PC-3 (cell line): ENCODE results near the gene GRIN3A. TPM values are rescaled to one million over a fixed set of nuclear protein-coding genes. Genes with fewer than 3 reads are reported as not detected.

ENCODE experiments used
- ATAC-seq: fragments of 200-7000 bp; cut with Tn5 transposase; 2 replicates; pipeline ENCODE4 v1.9.1; 2020; ENCODE audit warnings: mild to moderate bottlenecking, moderate library complexity
- BruUV-seq: library from RNA; stranded (reverse); fragments of 400-500 nt; replicated peaks from 2 replicates; lab custom pipeline; 2021; lab: Mats Ljungman, UMichigan
- CTCF ChIA-PET: fragments of 300-600 bp; sonication (Branson Sonifier 250); formaldehyde crosslinking; loops from one replicate; lab custom pipeline; 2022; ENCODE audit warnings: antibody characterized with exemption; lab: Charles Lee
- POLR2A ChIA-PET: fragments of 300-600 bp; sonication (Branson Sonifier 250); formaldehyde crosslinking; loops from one replicate; lab custom pipeline; 2022; ENCODE audit warnings: antibody characterized with exemption; ENCODE audit not compliant: unreplicated experiment; lab: Charles Lee
- DNase-seq: peaks from one replicate; pipeline ENCODE4 v3.0.0-alpha.2; 2015
- H2AFZ ChIP-seq: fragments of 300-600 bp; sonication (generic); 2 replicates; pipeline ENCODE4 v1.6.0; 2016; ENCODE audit warnings: antibody characterized with exemption, low read length
- H3F3A ChIP-seq: fragments of 300-600 bp; sonication (generic); one replicate; pipeline ENCODE4 v1.6.0; 2017; ENCODE audit warnings: antibody characterized with exemption, low read length, control low read depth, mild to moderate bottlenecking; ENCODE audit not compliant: unreplicated experiment
- H3K27ac ChIP-seq: fragments of 300-600 bp; sonication (generic); 2 replicates; pipeline ENCODE4 v1.5.1; 2016; ENCODE audit warnings: mild to moderate bottlenecking, low read length
- H3K27me3 ChIP-seq: fragments of 300-600 bp; sonication (generic); 2 replicates; pipeline ENCODE4 v1.6.1; 2016; ENCODE audit warnings: low read length, mixed read lengths
- H3K36me3 ChIP-seq: fragments of 300-600 bp; sonication (generic); 2 replicates; pipeline ENCODE4 v1.6.1; 2016; ENCODE audit warnings: low read depth, mixed run types, low read length, mixed read lengths
- H3K4me1 ChIP-seq: fragments of 300-600 bp; sonication (generic); 2 replicates; pipeline ENCODE4 v1.5.1; 2016; ENCODE audit warnings: low read length; ENCODE audit not compliant: insufficient read depth
- H3K4me2 ChIP-seq: fragments of 300-600 bp; sonication (generic); 2 replicates; pipeline ENCODE4 v1.6.0; 2016; ENCODE audit warnings: low read length
- H3K4me3 ChIP-seq: fragments of 300-600 bp; sonication (generic); 2 replicates; pipeline ENCODE4 v1.5.1; 2016; ENCODE audit warnings: mild to moderate bottlenecking, low read length, mixed read lengths
- H3K79me2 ChIP-seq: fragments of 300-600 bp; sonication (generic); 2 replicates; pipeline ENCODE4 v1.6.1; 2017; ENCODE audit warnings: low read length, mixed read lengths
- H3K9ac ChIP-seq: fragments of 300-600 bp; sonication (generic); 2 replicates; pipeline ENCODE4 v1.6.0; 2016; ENCODE audit warnings: mild to moderate bottlenecking, low read length
- H3K9me2 ChIP-seq: fragments of 300-600 bp; sonication (generic); replicated peaks from 2 replicates; pipeline ENCODE4 v1.6.1; 2016; ENCODE audit warnings: mixed run types, low read length, mixed read lengths
- H3K9me3 ChIP-seq: fragments of 300-600 bp; sonication (generic); 2 replicates; pipeline ENCODE4 v1.6.1; 2016; ENCODE audit warnings: low read length, mixed read lengths
- H4K20me1 ChIP-seq: fragments of 300-600 bp; sonication (generic); 2 replicates; pipeline ENCODE4 v1.6.1; 2016; ENCODE audit warnings: low read length, mixed read lengths
- CTCF ChIP-seq: fragments of 300-600 bp; sonication (generic); conservative IDR thresholded peaks from 2 replicates; pipeline ENCODE4 v1.5.1; 2017; ENCODE audit warnings: antibody characterized with exemption, low read depth, mild to moderate bottlenecking, low read length
- EZH2 ChIP-seq: fragments of 300-600 bp; sonication (generic); IDR thresholded peaks from one replicate; pipeline ENCODE4 v1.6.1; 2017; ENCODE audit warnings: antibody characterized with exemption, mild to moderate bottlenecking, low read length; ENCODE audit not compliant: unreplicated experiment
- EZH2phosphoT487 ChIP-seq: fragments of 300-600 bp; sonication (generic); IDR thresholded peaks from 2 replicates; pipeline ENCODE4 v1.6.1; 2018; ENCODE audit warnings: mild to moderate bottlenecking, antibody characterized with exemption, low read length, borderline replicate concordance
- intact Hi-C: fragments of 100-400 bp; cut with micrococcal nuclease; formaldehyde crosslinking; loops from 2 replicates; pipeline ENCODE4 v1.9.0; 2023
- total RNA-seq: library from RNA; depleted of rRNA; stranded (reverse); fragments of >200 nt; gene quantifications from 2 replicates; pipeline ENCODE4 v1.2.3, GENCODE V29; 2014

The GRIN3A gene
- total RNA-seq, 1 experiment from 2014 or later, result not detected

- CTCF ChIA-PET, result no interaction called here
- H3K27ac ChIP-seq, result no peak overlapping the region
Observed at GRCh38 chr9:101618698-101619097, 119.7 kb downstream of the GRIN3A start.

GRCh38 chr9:101605547-101605946, 132.9 kb downstream of the GRIN3A start:
- Histone ChIP-seq H3K4me3 (no peak overlapping the region), H3K9me3 (no peaks in the 10 kb centered on the region), H3K4me2 (no peak overlapping the region), H4K20me1 (no peaks in the 10 kb centered on the region), H3F3A (no peaks in the 10 kb centered on the region), H3K79me2 (no peaks in the 10 kb centered on the region), H3K27ac (no peak overlapping the region), H3K9ac (no peak overlapping the region), H3K4me1 (no peaks in the 10 kb centered on the region), H3K27me3 (peaks cover 20% of the 10 kb centered on the region; the same call in 1 of the 2 replicates), H2AFZ (no peak overlapping the region), H3K36me3 (no peaks in the 10 kb centered on the region), H3K9me2 (no peaks in the 10 kb centered on the region)
- TF ChIP-seq EZH2 (no peak), CTCF (no peak), EZH2phosphoT487 (no peak)
- CTCF ChIA-PET, result no interaction called here
- intact Hi-C loops, result no loop called here
- BruUV-seq, result no TSS peak
- no peak for ATAC-seq
- DNase-seq, result no peak
- POLR2A ChIA-PET, result no interaction called here

More at GRCh38 chr9:101618698-101619097, 119.7 kb downstream of the GRIN3A start:
- Histone ChIP-seq H3K36me3 (no peaks in the 10 kb centered on the region), H4K20me1 (no peaks in the 10 kb centered on the region), H3K4me3 (no peak overlapping the region), H3K9me3 (no peaks in the 10 kb centered on the region), H3K9me2 (no peaks in the 10 kb centered on the region), H3F3A (no peaks in the 10 kb centered on the region), H2AFZ (no peak overlapping the region), H3K79me2 (no peaks in the 10 kb centered on the region), H3K27me3 (no peaks in the 10 kb centered on the region), H3K9ac (no peak overlapping the region), H3K4me2 (no peak overlapping the region), H3K4me1 (no peaks in the 10 kb centered on the region)
- TF ChIP-seq EZH2, result no peak
- TF ChIP-seq CTCF, result no peak
- no peak for TF ChIP-seq EZH2phosphoT487
- DNase-seq (no peak), ATAC-seq (no peak)
- POLR2A ChIA-PET, result no interaction called here
- BruUV-seq, result no TSS peak
- intact Hi-C loops, result no loop called here

GRCh38 chr9:101604296-101604695, 134.2 kb downstream of the GRIN3A start:
- ATAC-seq, result no peak
- no TSS peak for BruUV-seq
- CTCF ChIA-PET, result no interaction called here

More at GRCh38 chr9:101604296-101604695, 134.2 kb downstream of the GRIN3A start:
- H4K20me1 ChIP-seq, result no peaks in the 10 kb centered on the region
- no peaks in the 10 kb centered on the region for H3K4me1 ChIP-seq
- H3K79me2 ChIP-seq, result no peaks in the 10 kb centered on the region
- no peaks in the 10 kb centered on the region for H3K9me3 ChIP-seq
- no peak for DNase-seq
- no peak overlapping the region for H3K27ac ChIP-seq
- H3K9ac ChIP-seq, result no peak overlapping the region
- intact Hi-C loops, result no loop called here
- H3K27me3 ChIP-seq, result peaks cover 20% of the 10 kb centered on the region; the same call in 1 of the 2 replicates
- no peaks in the 10 kb centered on the region for H3K9me2 ChIP-seq
- no peaks in the 10 kb centered on the region for H3F3A ChIP-seq
- POLR2A ChIA-PET, result no interaction called here
- H2AFZ ChIP-seq, result no peak overlapping the region
- H3K4me2 ChIP-seq, result no peak overlapping the region
- no peak for TF ChIP-seq EZH2
- no peak for TF ChIP-seq EZH2phosphoT487
- H3K36me3 ChIP-seq, result no peaks in the 10 kb centered on the region
- no peak overlapping the region for H3K4me3 ChIP-seq
